IPS DF 4.7 (cell line): Measurements from ENCODE around the gene AMOTL2.

Experiments
- DNase-seq: peaks from one replicate; pipeline ENCODE4 v3.0.0-alpha.2; 2013; ENCODE audit warnings: low spot score; ENCODE audit errors: extremely low read depth

The AMOTL2 gene

GRCh38 chr3:134380249-134380648, 6.0 kb upstream of the AMOTL2 start:
- DNase-seq = no peak

- DNase-seq = no peak
These were observed 4.6 kb upstream of the AMOTL2 start for GRCh38 chr3:134378818-134379217.

- DNase-seq = no peak
These were observed 4.1 kb upstream of the AMOTL2 start for GRCh38 chr3:134378384-134378783.

- no peak for DNase-seq
These were observed 3.6 kb upstream of the AMOTL2 start for GRCh38 chr3:134377896-134378295.

GRCh38 chr3:134376786-134377426, 2.7 kb upstream of the AMOTL2 start:
- DNase-seq = no peak

- DNase-seq = no peak
These were observed 2.1 kb upstream of the AMOTL2 start for GRCh38 chr3:134376385-134376765.

GRCh38 chr3:134375582-134376384, 1.5 kb upstream of the AMOTL2 start:
- no peak for DNase-seq

GRCh38 chr3:134374791-134375581, 739 bp upstream of the AMOTL2 start:
- no peak for DNase-seq

GRCh38 chr3:134373271-134374104, 759 bp downstream of the AMOTL2 start:
- no peak for DNase-seq

GRCh38 chr3:134372396-134373270, 1.6 kb downstream of the AMOTL2 start:
- no peak for DNase-seq

GRCh38 chr3:134371542-134372324, 2.5 kb downstream of the AMOTL2 start:
- DNase-seq = no peak

GRCh38 chr3:134370611-134371531, 3.4 kb downstream of the AMOTL2 start:
- no peak for DNase-seq

- DNase-seq = no peak
These were observed 4.2 kb downstream of the AMOTL2 start for GRCh38 chr3:134369861-134370596.

GRCh38 chr3:134369231-134369741, 5.0 kb downstream of the AMOTL2 start:
- no peak for DNase-seq

- no peak for DNase-seq
These were observed 5.5 kb downstream of the AMOTL2 start for GRCh38 chr3:134368751-134369105.

- no peak for DNase-seq
These were observed 6.1 kb downstream of the AMOTL2 start for GRCh38 chr3:134367869-134368750.
